Endothelial cell of umbilical vein (primary cell): Measurements from ENCODE around the gene SEPTIN10. TPM values are rescaled to one million over a fixed set of nuclear protein-coding genes. Genes with fewer than 3 reads are reported as not detected.

ENCODE experiments used
- BruUV-seq: library from RNA; stranded (reverse); fragments of 400-500 nt; replicated peaks from 2 replicates; lab custom pipeline; 2021; lab: Mats Ljungman, UMichigan
- CTCF ChIA-PET: fragments of 300-600, 350-600 bp; sonication (Branson Sonifier 250); formaldehyde crosslinking; loops from one replicate; lab custom pipeline; 2021; ENCODE audit warnings: antibody characterized with exemption, inconsistent platforms; lab: Charles Lee
- POLR2A ChIA-PET: fragments of 300-600, 350-600 bp; sonication (Branson Sonifier 250); formaldehyde crosslinking; loops from one replicate; lab custom pipeline; 2021; ENCODE audit warnings: antibody characterized with exemption, inconsistent platforms; lab: Charles Lee
- DNase-seq: peaks from one replicate; pipeline ENCODE4 v3.0.0-alpha.2; 2011; ENCODE audit warnings: low read depth, low spot score
- FAIRE-seq: peaks from 2 replicates; lab custom pipeline; 2011; peaks lifted over from hg19 to GRCh38; lab: Jason Lieb, UNC
- H2AFZ ChIP-seq: 2 replicates; pipeline ENCODE4 v1.6.0; 2012; ENCODE audit warnings: low read depth, low read length, control low read depth, inconsistent platforms
- H3K27ac ChIP-seq: 2 replicates; pipeline ENCODE4 v1.5.1; 2011; ENCODE audit warnings: low read depth, mild to moderate bottlenecking, control low read depth, low read length, moderate library complexity; ENCODE audit not compliant: insufficient read depth
- H3K27me3 ChIP-seq, 2 experiments: 2 replicates each; pipeline versions ENCODE4 v1.6.0 to v1.6.1; 2011; ENCODE audit warnings: low read length in 2 of 2, mixed read lengths in 1 of 2; ENCODE audit not compliant: control insufficient read depth in 2 of 2, insufficient read depth in 2 of 2
- H3K36me3 ChIP-seq, 2 experiments: 2 replicates in 1 of 2; 3 replicates in 1 of 2; pipeline ENCODE4 v1.5.1; 2011; ENCODE audit warnings: low read length in 2 of 2, mild to moderate bottlenecking in 1 of 2, moderate library complexity in 1 of 2; ENCODE audit not compliant: control insufficient read depth in 2 of 2, insufficient read depth in 2 of 2; ENCODE audit errors: extremely low read depth in 1 of 2
- H3K4me1 ChIP-seq: 3 replicates; pipeline ENCODE4 v1.5.1; 2011; ENCODE audit warnings: mild to moderate bottlenecking, low read length; ENCODE audit not compliant: control insufficient read depth, insufficient read depth; ENCODE audit errors: extremely low read depth
- H3K4me2 ChIP-seq: 2 replicates; pipeline ENCODE4 v1.6.1; 2011; ENCODE audit warnings: low read length, control low read depth, mixed read lengths; ENCODE audit not compliant: insufficient read depth
- H3K4me3 ChIP-seq, 3 experiments: fragments of 200-600 bp in 1 of 3; sonication (generic), shearing (Covaris generic) in 1 of 3; replicated peaks in 1 of 3; 2 replicates each; pipeline ENCODE4 v1.5.1; 2011 to 2016; ENCODE audit warnings: control low read depth in 3 of 3, low read length in 3 of 3, mild to moderate bottlenecking in 2 of 3, inconsistent platforms in 1 of 3, low read depth in 1 of 3, moderate library complexity in 1 of 3; ENCODE audit not compliant: insufficient read depth in 1 of 3
- H3K79me2 ChIP-seq: 2 replicates; pipeline ENCODE4 v1.6.0; 2012; ENCODE audit warnings: low read length, inconsistent platforms; ENCODE audit not compliant: control insufficient read depth, insufficient read depth
- H3K9ac ChIP-seq: replicated peaks from 2 replicates; pipeline ENCODE3; 2011; ENCODE audit warnings: low read length, control low read depth; ENCODE audit not compliant: insufficient read depth; ENCODE audit errors: extremely low read depth
- H3K9me1 ChIP-seq: replicated peaks from 3 replicates; pipeline ENCODE4 v1.6.0; 2011; ENCODE audit warnings: mild to moderate bottlenecking, low read length; ENCODE audit not compliant: control insufficient read depth, insufficient read depth; ENCODE audit errors: extremely low read depth
- H3K9me3 ChIP-seq: replicated peaks from 2 replicates; pipeline ENCODE4 v1.5.1; 2012; ENCODE audit warnings: low read length, inconsistent platforms; ENCODE audit not compliant: control insufficient read depth, insufficient read depth
- H4K20me1 ChIP-seq: replicated peaks from 2 replicates; pipeline ENCODE3; 2011; ENCODE audit warnings: mild to moderate bottlenecking, low read length; ENCODE audit not compliant: control insufficient read depth, insufficient read depth; ENCODE audit errors: extremely low read depth
- CTCF ChIP-seq, 2 donors: IDR thresholded peaks; 1 replicate in 1 of 2; 2 replicates in 1 of 2; pipeline ENCODE4 v1.5.1; 2011; ENCODE audit warnings: low read length in 2 of 2, mild to moderate bottlenecking in 2 of 2, moderate library complexity in 2 of 2, control low read depth in 1 of 2, inconsistent platforms in 1 of 2, low read depth in 1 of 2; ENCODE audit not compliant: insufficient read depth in 1 of 2; ENCODE audit errors: extremely low read depth in 1 of 2
- EZH2 ChIP-seq: IDR thresholded peaks from 2 replicates; pipeline ENCODE4 v1.6.1; 2012; ENCODE audit warnings: borderline replicate concordance, low read depth, mild to moderate bottlenecking, moderate library complexity, low read length, inconsistent platforms; ENCODE audit not compliant: severe bottlenecking
- FOS ChIP-seq: IDR thresholded peaks from 2 replicates; pipeline ENCODE4 v1.6.1; 2011; ENCODE audit warnings: mild to moderate bottlenecking, low read length, moderate library complexity, borderline replicate concordance; ENCODE audit not compliant: insufficient read depth
- GATA2 ChIP-seq: IDR thresholded peaks from 2 replicates; pipeline ENCODE4 v1.7.0; 2011; ENCODE audit warnings: low read depth, mild to moderate bottlenecking, moderate library complexity, mixed read lengths, low read length; ENCODE audit not compliant: insufficient read length, insufficient read depth
- JUN ChIP-seq: IDR thresholded peaks from 2 replicates; pipeline ENCODE4 v1.6.1; 2011; ENCODE audit warnings: borderline replicate concordance, low read depth; ENCODE audit not compliant: insufficient read length, insufficient read depth
- MAX ChIP-seq: IDR thresholded peaks from 2 replicates; pipeline ENCODE4 v1.6.1; 2011; ENCODE audit not compliant: insufficient read depth, insufficient read length
- MYC ChIP-seq: IDR thresholded peaks from one replicate; pipeline ENCODE4 v1.6.1; 2011; ENCODE audit warnings: mild to moderate bottlenecking, low read depth, low read length
- POLR2A ChIP-seq: IDR thresholded peaks from 2 replicates; pipeline ENCODE4 v1.6.1; 2012; ENCODE audit warnings: low read depth, mild to moderate bottlenecking, control low read depth, low read length
- POLR2AphosphoS5 ChIP-seq: IDR thresholded peaks from 2 replicates; pipeline ENCODE4 v1.6.1; 2012; ENCODE audit warnings: low read depth, mild to moderate bottlenecking, control low read depth, low read length, moderate library complexity; ENCODE audit not compliant: insufficient read depth
- dilution Hi-C: fragments of 300-500 bp; cut with MboI; formaldehyde crosslinking; loops from one replicate; pipeline ENCODE4 v1.15.0; 2019; ENCODE audit warnings: low sequenced_read_pairs; ENCODE audit not compliant: extremely low pct_ligation_motif_present
- intact Hi-C: fragments of 100-400 bp; cut with micrococcal nuclease; formaldehyde crosslinking; loops from one replicate; pipeline ENCODE4 v1.10.0; 2022
- polyA plus RNA-seq, 4 experiments: library from polyadenylated mRNA; depleted of rRNA in 3 of 4; stranded (reverse) in 3 of 4; unstranded in 1 of 4; fragments of >200 nt; gene quantifications; 2 replicates each; pipeline versions ENCODE4 v1.2.1 to v1.2.3, GENCODE V29; 2011 to 2012; ENCODE audit warnings: missing spikeins in 1 of 4
- total RNA-seq: library from RNA; stranded (reverse); gene quantifications from 2 replicates; pipeline ENCODE4 v1.2.3, GENCODE V29; 2021

The SEPTIN10 gene
- total and polyA plus RNA-seq, 2 donors (not counting 3 experiments of a cell fraction or from before 2014, with no cell fraction given): 26.1 to 121 TPM

- no peak for DNase-seq
- ChIA-PET POLR2A (interaction anchor here (2.1 kb wide), 1 partner anchor 10 kb away, joined by 6 read pairs; the partner anchor contains the start of genes SEPTIN10 and SOWAHC), CTCF (interaction anchor here (1.8 kb wide), 2 partner anchors 10 to 78 kb away, joined by 4 to 5 read pairs; partner anchors contain the start of genes SEPTIN10 and SOWAHC)
- no peak overlapping the region for H2AFZ ChIP-seq
- no peaks in the 10 kb centered on the region for H3K9me1 ChIP-seq
- intact Hi-C loops: no loop called here
- H3K4me1 ChIP-seq: no peaks in the 10 kb centered on the region
- dilution Hi-C loops: no loop called here
- H3K79me2 ChIP-seq: no peaks in the 10 kb centered on the region
- no peaks in the 10 kb centered on the region for H4K20me1 ChIP-seq
- no peak for FAIRE-seq
- H3K4me2 ChIP-seq: no peak overlapping the region
- no TSS peak for BruUV-seq
- no peak overlapping the region for H3K4me3 ChIP-seq
- H3K27ac ChIP-seq: no peak overlapping the region
- H3K9ac ChIP-seq: no peak overlapping the region
- H3K9me3 ChIP-seq: no peaks in the 10 kb centered on the region
- peaks cover 3 to 10% of the 10 kb centered on the region in 2 experiments for H3K27me3 ChIP-seq
- TF ChIP-seq POLR2AphosphoS5 (no peak), POLR2A (no peak), GATA2 (no peak), CTCF (IDR thresholded peaks at IDR 0.05; ENCODE audit: extremely low read depth in 1 of 2, insufficient read depth in 1 of 2, low read depth in 1 of 2, low read length in 2 of 2) (no peak), MAX (no peak), EZH2 (no peak), MYC (no peak), JUN (no peak), FOS (no peak)
- no peaks in the 10 kb centered on the region for H3K36me3 ChIP-seq
Measured at GRCh38 chr2:109623923-109624322, 10.2 kb upstream of the SEPTIN10 start.
